Vagina (tissue), 2 donors: Measurements from ENCODE around the gene TIMM17B. TPM values are rescaled to one million over a fixed set of nuclear protein-coding genes. Genes with fewer than 3 reads are reported as not detected.

Experiments
- DNase-seq, 2 donors: peaks; one replicate each; pipeline ENCODE4 v3.0.0-alpha.2; 2017; ENCODE audit errors: extremely low spot score in 2 of 2
- H3K27ac ChIP-seq: fragments of 200-600 bp; sonication (generic); one replicate; pipeline ENCODE4 v1.5.1; 2019
- H3K27me3 ChIP-seq: fragments of 200-600 bp; sonication (generic); one replicate; pipeline ENCODE4 v1.5.1; 2019
- H3K36me3 ChIP-seq, 2 donors: fragments of 200-600 bp; sonication (generic); one replicate each; pipeline ENCODE4 v1.5.1; 2017 to 2019
- H3K4me1 ChIP-seq: fragments of 200-600 bp; sonication (generic); one replicate; pipeline ENCODE4 v1.5.1; 2019
- H3K4me3 ChIP-seq, 2 donors: fragments of 200-600 bp; sonication (generic); 1 replicate in 1 of 2; 2 replicates in 1 of 2; pipeline ENCODE4 v1.5.1; 2016 to 2019
- H3K9me3 ChIP-seq: fragments of 200-600 bp; sonication (generic); one replicate; pipeline ENCODE4 v1.5.1; 2019
- POLR2A ChIP-seq, 2 donors: fragments of 450-650 bp; IDR thresholded peaks; one replicate each; pipeline ENCODE4 v1.6.1; 2017; ENCODE audit warnings: antibody characterized with exemption in 2 of 2, mild to moderate bottlenecking in 2 of 2, moderate library complexity in 2 of 2
- POLR2AphosphoS5 ChIP-seq, 2 donors: sonication (generic); formaldehyde crosslinking; IDR thresholded peaks; one replicate each; pipeline ENCODE4 v1.9.0; 2017; ENCODE audit warnings: antibody characterized with exemption in 2 of 2, mild to moderate bottlenecking in 2 of 2, low read depth in 1 of 2; ENCODE audit not compliant: insufficient read depth in 1 of 2
- intact Hi-C: fragments of 100-400 bp; cut with DNase I; formaldehyde crosslinking; loops from one replicate; pipeline ENCODE4 v1.15.1; 2023
- total RNA-seq: library from RNA; depleted of rRNA; stranded (reverse); fragments of >200 nt; gene quantifications from one replicate; pipeline ENCODE4 v1.2.3, GENCODE V29; 2016
- TF ChIP-seq, protein P1 (sequence below), 3 experiments: fragments of 450-650 bp in 2 of 3; fragments of 200-600 bp in 1 of 3; sonication (generic) in 1 of 3; IDR thresholded peaks; one replicate each; pipeline ENCODE4 v1.5.1; 2017 to 2019; ENCODE audit warnings: antibody characterized with exemption in 3 of 3, mild to moderate bottlenecking in 2 of 3, moderate library complexity in 2 of 3

TIMM17B gene
- total RNA-seq, 1 donor from 2014 or later, result 43.5 TPM

- no peak for DNase-seq
- Histone ChIP-seq H3K9me3 (no peaks in the 10 kb centered on the region), H3K4me3 (no peak overlapping the region), H3K36me3 (no peaks in the 10 kb centered on the region), H3K4me1 (peaks cover 11% of the 10 kb centered on the region), H3K27me3 (no peaks in the 10 kb centered on the region), H3K27ac (no peak overlapping the region)
- TF ChIP-seq, protein P1, sequence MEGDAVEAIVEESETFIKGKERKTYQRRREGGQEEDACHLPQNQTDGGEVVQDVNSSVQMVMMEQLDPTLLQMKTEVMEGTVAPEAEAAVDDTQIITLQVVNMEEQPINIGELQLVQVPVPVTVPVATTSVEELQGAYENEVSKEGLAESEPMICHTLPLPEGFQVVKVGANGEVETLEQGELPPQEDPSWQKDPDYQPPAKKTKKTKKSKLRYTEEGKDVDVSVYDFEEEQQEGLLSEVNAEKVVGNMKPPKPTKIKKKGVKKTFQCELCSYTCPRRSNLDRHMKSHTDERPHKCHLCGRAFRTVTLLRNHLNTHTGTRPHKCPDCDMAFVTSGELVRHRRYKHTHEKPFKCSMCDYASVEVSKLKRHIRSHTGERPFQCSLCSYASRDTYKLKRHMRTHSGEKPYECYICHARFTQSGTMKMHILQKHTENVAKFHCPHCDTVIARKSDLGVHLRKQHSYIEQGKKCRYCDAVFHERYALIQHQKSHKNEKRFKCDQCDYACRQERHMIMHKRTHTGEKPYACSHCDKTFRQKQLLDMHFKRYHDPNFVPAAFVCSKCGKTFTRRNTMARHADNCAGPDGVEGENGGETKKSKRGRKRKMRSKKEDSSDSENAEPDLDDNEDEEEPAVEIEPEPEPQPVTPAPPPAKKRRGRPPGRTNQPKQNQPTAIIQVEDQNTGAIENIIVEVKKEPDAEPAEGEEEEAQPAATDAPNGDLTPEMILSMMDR (IDR thresholded peaks at IDR 0.05), result no peak
- TF ChIP-seq POLR2A (IDR thresholded peaks at IDR 0.05) (no peak), POLR2AphosphoS5 (IDR thresholded peaks at IDR 0.05; ENCODE audit: insufficient read depth in 1 of 2, low read depth in 1 of 2) (no peak)
- intact Hi-C loops, result no loop called here
These were observed 16.2 kb upstream of the TIMM17B start for GRCh38 chrX:48913605-48914366.

- peaks cover 11% of the 10 kb centered on the region for H3K4me1 ChIP-seq
- H3K27me3 ChIP-seq, result no peaks in the 10 kb centered on the region
- H3K27ac ChIP-seq, result peak within 1 kb of the TSS; percentile 65
- H3K36me3 ChIP-seq, result no peaks in the 10 kb centered on the region
- H3K9me3 ChIP-seq, result no peaks in the 10 kb centered on the region
- intact Hi-C loops, result no loop called here
- DNase-seq, result no peak
- H3K4me3 ChIP-seq, result peak within 1 kb of the TSS; percentile 57 to 60
- TF ChIP-seq POLR2A (IDR thresholded peaks at IDR 0.05) (peak in 1 of 2 donors; percentile 48), POLR2AphosphoS5 (IDR thresholded peaks at IDR 0.05; ENCODE audit: insufficient read depth in 1 of 2, low read depth in 1 of 2) (peak; percentile 22 to 85)
- TF ChIP-seq, protein P1 (IDR thresholded peaks at IDR 0.05), result no peak
These were observed 14.0 kb upstream of the TIMM17B start, which contains the start of gene SLC35A2 for GRCh38 chrX:48911412-48912182. SLC35A2 (minus strand) TSS chrX:48911646; CDS start chrX:48911636, 10 bp downstream.

DNA sequence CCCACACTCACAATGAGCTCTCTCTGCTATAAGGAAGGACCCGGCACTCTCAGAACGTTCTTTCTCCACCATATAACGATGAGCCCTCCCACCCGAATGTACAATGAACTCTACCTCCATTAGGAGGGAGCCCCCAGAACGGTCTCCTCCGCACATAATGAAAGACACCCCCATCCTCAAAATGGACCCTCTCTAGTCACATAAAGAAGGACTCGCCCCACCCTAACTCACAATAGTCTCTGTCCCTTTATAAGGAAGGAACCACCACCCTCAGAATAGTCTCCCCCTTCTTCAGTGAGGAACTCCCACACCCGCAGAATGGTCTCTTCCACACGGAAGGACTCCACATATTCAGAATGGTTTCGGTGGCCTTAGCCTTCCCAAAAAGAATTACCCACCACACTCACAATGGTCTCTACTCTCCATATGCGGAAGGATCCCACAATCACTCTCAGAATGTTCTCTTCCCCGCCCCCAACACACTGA is 13.4 kb upstream of the TIMM17B start:
- TF ChIP-seq, protein P1 (IDR thresholded peaks at IDR 0.05), result no peak
- TF ChIP-seq POLR2A (IDR thresholded peaks at IDR 0.05) (no peak), POLR2AphosphoS5 (IDR thresholded peaks at IDR 0.05; ENCODE audit: insufficient read depth in 1 of 2, low read depth in 1 of 2) (no peak)
- H3K4me3 ChIP-seq, result peak overlapping the region; percentile 57 to 60
- no peaks in the 10 kb centered on the region for H3K9me3 ChIP-seq
- H3K27ac ChIP-seq, result peak overlapping the region; percentile 65
- H3K36me3 ChIP-seq, result no peaks in the 10 kb centered on the region
- no peak for DNase-seq
- peaks cover 11% of the 10 kb centered on the region for H3K4me1 ChIP-seq
- no peaks in the 10 kb centered on the region for H3K27me3 ChIP-seq
- intact Hi-C loops, result no loop called here

GRCh38 chrX:48909703-48910294 is 12.2 kb upstream of the TIMM17B start:
- Histone ChIP-seq H3K27me3 (no peaks in the 10 kb centered on the region), H3K9me3 (no peaks in the 10 kb centered on the region), H3K36me3 (peaks cover 0 to 1% of the 10 kb centered on the region in 2 donors), H3K4me1 (peaks cover 11% of the 10 kb centered on the region), H3K4me3 (no peak overlapping the region), H3K27ac (no peak overlapping the region)
- no peak for DNase-seq
- TF ChIP-seq, protein P1 (IDR thresholded peaks at IDR 0.05), result no peak
- TF ChIP-seq POLR2AphosphoS5 (IDR thresholded peaks at IDR 0.05; ENCODE audit: insufficient read depth in 1 of 2, low read depth in 1 of 2) (no peak), POLR2A (IDR thresholded peaks at IDR 0.05) (no peak)
- intact Hi-C loops, result no loop called here
